ENCODE data around the gene WARS2.
"Not testable (repeated sequence)": the region's sequence is repeated elsewhere in the genome, so short reads cannot be mapped to it uniquely, and the experiment has no call there.

The WARS2 gene

GRCh38 chr1:119140177-119141019, at the start of gene WARS2:
TSS of gene WARS2 (minus strand) at chr1:119140653. CDS start at chr1:119140644, 9 bp downstream.
- DNase-seq = peak; percentile 99

GRCh38 chr1:119188926-119189325, 48.5 kb upstream of the WARS2 start:
- DNase-seq = no peak

GRCh38 chr1:119187416-119187815, 47.0 kb upstream of the WARS2 start:
- no peak for DNase-seq

- no peak for DNase-seq
Measured at GRCh38 chr1:119186471-119186870, 46.0 kb upstream of the WARS2 start.

GRCh38 chr1:119184972-119185371, 44.5 kb upstream of the WARS2 start:
- no peak for DNase-seq

- DNase-seq = no peak
Measured at GRCh38 chr1:119181218-119181617, 40.8 kb upstream of the WARS2 start.

- no peak for DNase-seq
Measured at GRCh38 chr1:119179051-119179450, 38.6 kb upstream of the WARS2 start.

GRCh38 chr1:119172927-119173326, 32.5 kb upstream of the WARS2 start:
- not testable (repeated sequence) for DNase-seq

- DNase-seq = not testable (repeated sequence)
Measured at GRCh38 chr1:119171381-119172010, 31.0 kb upstream of the WARS2 start.

GRCh38 chr1:119163396-119163795, 22.9 kb upstream of the WARS2 start:
- DNase-seq = no peak

- DNase-seq = no peak
Measured at GRCh38 chr1:119160866-119161265, 20.4 kb upstream of the WARS2 start.

GRCh38 chr1:119160409-119160808, 20.0 kb upstream of the WARS2 start:
- no peak for DNase-seq

- no peak for DNase-seq
Measured at GRCh38 chr1:119159966-119160365, 19.5 kb upstream of the WARS2 start.

GRCh38 chr1:119159111-119159510, 18.7 kb upstream of the WARS2 start:
- no peak for DNase-seq

- DNase-seq = not testable (repeated sequence)
Measured at GRCh38 chr1:119156761-119157160, 16.3 kb upstream of the WARS2 start.

- DNase-seq = not testable (repeated sequence)
Measured at GRCh38 chr1:119155069-119155468, 14.6 kb upstream of the WARS2 start.

GRCh38 chr1:119150150-119150549, 9.7 kb upstream of the WARS2 start:
- DNase-seq = no peak

- no peak for DNase-seq
Measured at GRCh38 chr1:119147661-119148090, 7.2 kb upstream of the WARS2 start.

- DNase-seq = no peak
Measured at GRCh38 chr1:119146466-119146865, 6.0 kb upstream of the WARS2 start.

- no peak for DNase-seq
Measured at GRCh38 chr1:119144813-119145212, 4.4 kb upstream of the WARS2 start.

GRCh38 chr1:119143706-119144105, 3.3 kb upstream of the WARS2 start:
- no peak for DNase-seq

GRCh38 chr1:119141660-119142059, 1.2 kb upstream of the WARS2 start:
- no peak for DNase-seq

GRCh38 chr1:119141020-119141424, 569 bp upstream of the WARS2 start:
- DNase-seq = peak; percentile 74

GRCh38 chr1:119139857-119140176, 636 bp downstream of the WARS2 start:
- no peak for DNase-seq

- DNase-seq = no peak
Measured at GRCh38 chr1:119139403-119139802, 1.1 kb downstream of the WARS2 start.
